ENCODE results near the gene PPIL6.
"Not testable (repeated sequence)": the region's sequence is repeated elsewhere in the genome, so short reads cannot be mapped to it uniquely, and the experiment has no call there.

Gene PPIL6

GRCh38 chr6:109393886-109394281 lies 46.5 kb downstream of the PPIL6 start:
- no peak for DNase-seq

DNA sequence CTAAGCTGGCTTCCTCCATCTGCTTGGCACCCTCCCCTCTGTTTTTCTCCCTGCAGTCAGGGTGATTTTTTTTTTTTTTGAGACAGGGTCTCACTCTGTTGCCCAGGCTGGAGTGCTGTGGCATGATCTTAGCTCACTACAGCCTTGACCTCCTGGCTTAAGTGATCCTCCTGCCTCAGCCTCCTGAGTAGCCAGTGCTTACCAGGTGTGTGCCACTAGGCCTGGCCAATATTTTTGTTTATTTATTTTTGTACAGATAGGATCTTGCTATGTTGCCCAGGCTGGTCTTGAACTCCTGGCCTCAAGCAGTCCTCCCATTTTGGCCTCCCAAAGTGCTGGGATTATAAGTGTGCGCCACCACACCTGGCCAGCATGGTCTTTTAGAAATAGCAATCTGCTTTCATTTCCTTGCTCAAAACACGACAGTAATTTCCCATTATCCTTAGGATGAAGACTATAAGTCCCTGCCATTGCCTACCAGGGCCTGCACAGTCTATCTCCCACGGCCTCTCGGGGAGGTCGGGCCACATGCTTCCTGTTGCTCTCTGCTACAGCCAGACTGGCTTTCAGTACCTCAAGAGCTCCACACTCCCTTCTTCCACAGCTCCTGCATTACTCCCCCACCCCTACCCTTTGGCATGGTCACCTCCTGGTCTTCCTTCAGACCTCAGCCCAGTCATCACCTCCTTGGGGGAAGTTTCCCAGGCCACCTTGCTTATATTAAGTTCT lies 47.1 kb downstream of the PPIL6 start:
- DNase-seq = no peak

- DNase-seq = no peak
These were observed 50.7 kb downstream of the PPIL6 start for GRCh38 chr6:109389650-109390274.

GRCh38 chr6:109388265-109388664 lies 52.2 kb downstream of the PPIL6 start:
- no peak for DNase-seq

- no peak for DNase-seq
These were observed 56.9 kb downstream of the PPIL6 start for GRCh38 chr6:109383438-109383940.

GRCh38 chr6:109382576-109383437 lies 57.6 kb downstream of the PPIL6 start:
- DNase-seq = peak; percentile 96

- DNase-seq = peak; percentile 95
These were observed 58.5 kb downstream of the PPIL6 start, which contains the start of gene CD164 for GRCh38 chr6:109381747-109382575. CD164 (minus strand) TSS chr6:109382467; CDS start chr6:109382378, 89 bp downstream.

- peak; percentile 55 for DNase-seq
These were observed 59.2 kb downstream of the PPIL6 start for GRCh38 chr6:109381061-109381746.

GRCh38 chr6:109379711-109380110 lies 60.7 kb downstream of the PPIL6 start:
- DNase-seq = no peak

DNA sequence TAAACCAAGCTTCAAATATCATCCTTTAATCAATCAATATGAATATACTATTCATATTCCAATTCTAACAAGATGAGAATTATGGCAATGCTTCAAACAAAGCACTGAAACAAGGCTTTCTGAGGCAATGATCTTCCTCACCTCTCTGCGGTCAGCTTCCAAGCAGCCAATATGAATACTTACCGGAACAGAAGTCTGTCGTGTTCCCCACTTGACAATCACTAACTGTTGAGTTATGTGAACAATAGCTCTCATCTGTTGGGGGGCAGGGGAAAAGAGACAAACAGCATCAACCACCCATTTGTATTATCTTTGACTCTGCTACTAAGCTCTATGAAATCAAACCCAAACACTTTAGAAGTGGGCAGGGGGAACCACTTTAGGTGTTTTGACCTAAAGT lies 62.7 kb downstream of the PPIL6 start:
- DNase-seq = no peak

- DNase-seq = no peak
These were observed 66.0 kb downstream of the PPIL6 start for GRCh38 chr6:109374326-109374892.

DNA sequence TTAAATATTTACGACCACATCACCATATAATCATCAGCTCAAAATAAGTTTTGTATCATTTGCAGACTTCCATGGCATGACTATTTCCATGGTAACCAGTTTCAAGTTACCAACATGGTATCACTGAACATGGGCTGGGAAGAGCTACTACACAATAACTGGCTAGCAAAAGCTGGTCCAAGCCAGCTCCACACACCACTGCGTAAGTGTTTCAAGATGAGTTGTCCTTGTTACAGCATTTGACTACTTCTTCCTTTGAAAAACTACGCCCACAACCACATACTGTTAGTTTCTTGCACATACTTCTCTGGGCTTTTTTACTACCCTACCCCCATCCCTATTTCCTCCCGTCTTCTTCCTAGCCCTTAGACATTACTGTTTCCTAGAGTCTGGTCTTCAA lies 66.7 kb downstream of the PPIL6 start:
- no peak for DNase-seq

- peak; percentile 52 for DNase-seq
These were observed 67.1 kb downstream of the PPIL6 start for GRCh38 chr6:109373331-109373730.

DNA sequence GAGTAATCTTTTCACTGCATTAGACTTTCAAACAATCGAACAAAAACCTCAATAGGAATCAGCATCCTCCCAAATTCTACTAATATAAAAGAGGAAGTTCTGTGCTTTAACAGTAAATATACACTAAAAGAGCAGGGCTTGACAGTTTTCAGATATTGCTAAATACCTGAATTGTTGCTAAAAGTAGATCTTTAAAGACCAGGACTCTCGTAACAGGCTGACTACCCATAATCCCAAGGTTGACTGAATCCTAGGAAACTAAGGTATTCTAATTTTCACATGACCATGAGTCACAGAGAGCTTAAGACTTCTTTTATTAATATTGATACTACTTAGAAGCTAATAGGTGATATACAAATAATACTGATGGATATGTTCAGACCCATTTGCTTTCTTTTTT lies 68.3 kb downstream of the PPIL6 start:
- DNase-seq = no peak

- DNase-seq = no peak
These were observed 69.6 kb downstream of the PPIL6 start for GRCh38 chr6:109370792-109371191.

DNA sequence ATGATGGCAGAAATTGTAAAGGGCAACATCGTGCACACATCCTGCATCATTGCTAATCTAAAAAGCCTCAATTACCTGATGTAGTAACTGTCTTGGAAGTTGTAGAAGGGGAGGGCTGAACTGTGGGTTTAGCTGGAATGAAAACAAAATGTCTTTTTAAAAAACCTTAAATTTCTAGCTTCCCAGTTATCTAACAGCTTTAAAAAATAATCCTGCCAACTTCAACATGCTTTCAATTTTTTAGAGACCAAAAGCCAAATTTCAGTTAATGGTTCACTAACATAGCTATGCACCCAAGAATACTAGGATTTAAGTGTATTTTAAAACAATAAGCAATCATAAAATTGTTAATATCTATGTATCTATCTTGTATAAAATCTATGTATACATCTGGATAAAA lies 70.1 kb downstream of the PPIL6 start:
- no peak for DNase-seq

DNA sequence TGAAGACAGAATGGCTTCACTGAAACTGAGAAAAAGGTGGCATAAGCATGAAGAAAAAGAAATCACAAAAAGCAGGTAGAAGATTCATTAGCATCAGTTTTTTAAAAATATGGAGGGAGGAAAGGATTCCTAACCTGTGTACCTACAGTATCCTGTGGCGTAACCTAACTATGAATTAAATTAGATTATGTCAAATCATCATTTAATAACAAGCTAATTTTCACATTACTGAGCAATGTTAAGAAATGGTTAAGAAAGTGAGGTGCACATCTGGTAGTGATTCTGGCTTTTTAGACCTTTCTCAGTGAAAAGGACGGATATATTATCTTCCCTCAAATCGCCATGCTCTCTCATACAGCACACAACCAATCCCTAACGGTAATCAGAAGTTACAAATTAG lies 70.7 kb downstream of the PPIL6 start:
- no peak for DNase-seq

DNA sequence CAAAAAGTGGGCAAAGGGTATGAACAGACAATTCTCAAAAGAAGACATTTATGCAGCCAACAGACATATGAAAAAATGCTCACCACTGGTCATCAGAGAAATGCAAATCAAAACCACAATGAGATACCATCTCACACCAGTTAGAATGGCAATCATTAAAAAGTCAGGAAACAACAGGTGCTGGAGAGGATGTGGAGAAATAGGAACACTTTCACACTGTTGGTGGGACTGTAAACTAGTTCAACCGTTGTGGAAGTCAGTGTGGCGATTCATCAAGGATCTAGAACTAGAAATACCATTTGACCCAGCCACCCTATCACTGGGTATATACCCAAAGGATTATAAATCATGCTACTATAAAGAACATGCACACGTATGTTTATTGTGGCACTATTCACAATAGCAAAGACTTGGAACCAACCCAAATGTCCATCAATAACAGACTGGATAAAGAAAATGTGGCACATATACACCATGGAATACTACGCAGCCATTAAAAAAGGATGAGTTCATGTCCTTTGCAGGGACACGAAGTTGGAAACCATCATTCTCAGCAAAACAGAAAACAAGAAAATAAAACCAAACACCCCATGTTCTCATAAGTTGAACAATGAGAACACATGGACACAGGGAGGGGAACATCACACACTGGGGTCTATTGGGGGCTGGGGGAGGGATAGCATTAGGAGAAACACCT lies 75.9 kb downstream of the PPIL6 start:
- not testable (repeated sequence) for DNase-seq

DNA sequence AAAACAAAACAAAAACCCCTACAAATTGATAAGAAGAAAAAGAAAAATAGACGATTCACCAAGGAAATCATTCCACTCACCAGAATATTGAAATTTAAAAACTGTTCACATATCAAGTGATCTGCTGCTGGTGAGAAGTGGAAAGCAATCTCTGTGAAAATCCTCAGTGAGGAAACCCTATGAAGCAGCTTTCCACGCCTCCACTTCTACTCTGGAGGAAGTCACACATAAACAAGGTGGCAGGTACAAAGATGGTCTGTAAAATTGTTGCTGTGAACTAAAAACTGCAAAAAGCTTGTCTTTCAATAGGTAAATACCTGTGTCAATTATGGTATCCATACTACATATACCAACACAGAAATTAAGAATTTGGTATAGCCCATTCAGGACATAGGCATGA lies 76.7 kb downstream of the PPIL6 start:
- DNase-seq = no peak

GRCh38 chr6:109362102-109362884 lies 78.1 kb downstream of the PPIL6 start:
- no peak for DNase-seq

Data from hematopoietic multipotent progenitor cell treated with erythropoietin and hydrocortisone succinate and interleukin-3 and kit ligand, for 8 days (in vitro differentiated cells).